GM19328 (cell line): ENCODE measurements around the gene EBLN2.

ENCODE experiments used
- ATAC-seq: cut with Tn5 transposase; IDR thresholded peaks from one replicate; pipeline ENCODE4 v1.9.1; 2021; ENCODE audit warnings: mild to moderate bottlenecking, moderate library complexity; ENCODE audit not compliant: unreplicated experiment

The EBLN2 gene

GRCh38 chr3:73101881-73102280, 40.4 kb downstream of the EBLN2 start:
- no peak for ATAC-seq

- ATAC-seq, result no peak
These were observed 45.8 kb downstream of the EBLN2 start for GRCh38 chr3:73107215-73107614.

GRCh38 chr3:73107676-73108187, 46.3 kb downstream of the EBLN2 start:
- ATAC-seq, result no peak

DNA sequence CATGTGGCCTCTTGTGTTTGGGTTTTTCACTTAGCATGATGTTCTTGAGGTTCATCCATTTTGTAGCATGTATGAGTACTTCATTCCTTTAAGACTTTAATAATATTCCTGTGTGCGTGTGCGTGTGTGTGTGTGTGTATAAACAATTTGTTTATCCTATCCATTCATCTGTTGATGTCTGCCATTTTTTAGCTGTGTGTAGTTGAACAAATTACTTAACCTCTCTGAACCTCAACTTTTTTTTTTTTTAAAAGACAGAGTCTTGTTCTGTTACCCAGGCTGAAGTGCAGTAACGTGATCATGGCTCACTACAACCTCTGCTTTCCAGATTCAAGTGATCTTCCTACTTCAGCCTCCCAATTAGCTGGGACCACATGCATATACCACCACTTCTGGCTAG, 47.3 kb downstream of the EBLN2 start:
- ATAC-seq, result no peak

GRCh38 chr3:73110530-73110929, 49.1 kb downstream of the EBLN2 start:
- ATAC-seq, result no peak
